NT2/D1 (cell line): Measurements from ENCODE around the gene LZTFL1.

Experiments used
- DNase-seq: peaks from one replicate; pipeline ENCODE4 v3.0.0-alpha.2; 2011; ENCODE audit warnings: low read depth, low spot score
- H3K27me3 ChIP-seq: 2 replicates; pipeline ENCODE4 v1.6.0; 2011; ENCODE audit warnings: mild to moderate bottlenecking; ENCODE audit not compliant: insufficient read length, insufficient read depth
- H3K36me3 ChIP-seq: 2 replicates; pipeline ENCODE4 v1.6.1; 2011; ENCODE audit warnings: mild to moderate bottlenecking, low read length, mixed read lengths; ENCODE audit not compliant: insufficient read depth, insufficient read length
- H3K4me1 ChIP-seq: 2 replicates; pipeline ENCODE4 v1.5.1; 2011; ENCODE audit not compliant: insufficient read depth, insufficient read length
- H3K4me3 ChIP-seq: 2 replicates; pipeline ENCODE4 v1.5.1; 2011; ENCODE audit warnings: low read depth; ENCODE audit not compliant: insufficient read length
- H3K9ac ChIP-seq: 2 replicates; pipeline ENCODE4 v1.6.0; 2011; ENCODE audit warnings: low read depth; ENCODE audit not compliant: insufficient read length
- H3K9me3 ChIP-seq: 2 replicates; pipeline ENCODE4 v1.5.1; 2011; ENCODE audit warnings: mild to moderate bottlenecking, low read length; ENCODE audit not compliant: insufficient read depth
- SUZ12 ChIP-seq: IDR thresholded peaks from 2 replicates; pipeline ENCODE4 v1.6.1; 2011; ENCODE audit not compliant: insufficient read length, insufficient read depth; ENCODE audit errors: extremely low read depth
- YY1 ChIP-seq: IDR thresholded peaks from 2 replicates; pipeline ENCODE4 v1.6.1; 2011; ENCODE audit not compliant: insufficient read length, insufficient read depth
- ZNF274 ChIP-seq: IDR thresholded peaks from 2 replicates; pipeline ENCODE4 v1.6.1; 2011; ENCODE audit warnings: mild to moderate bottlenecking, low read depth, low read length

Gene LZTFL1

GRCh38 chr3:45793482-45794176 lies 48.3 kb downstream of the LZTFL1 start:
- H3K36me3 ChIP-seq = no peaks in the 10 kb centered on the region
- TF ChIP-seq ZNF274 = no peak
- no peak for TF ChIP-seq SUZ12
- no peak for TF ChIP-seq YY1
- peaks cover 47% of the 10 kb centered on the region for H3K27me3 ChIP-seq
- no peak overlapping the region for H3K9ac ChIP-seq
- peaks cover 8% of the 10 kb centered on the region; the same call in 1 of the 2 replicates for H3K9me3 ChIP-seq
- H3K4me3 ChIP-seq = no peak overlapping the region
- peaks cover 2% of the 10 kb centered on the region for H3K4me1 ChIP-seq
- no peak for DNase-seq

GRCh38 chr3:45792516-45793172 lies 49.3 kb downstream of the LZTFL1 start:
- Histone ChIP-seq H3K36me3 (no peaks in the 10 kb centered on the region), H3K27me3 (peaks cover 40% of the 10 kb centered on the region), H3K4me3 (no peak overlapping the region), H3K9me3 (peaks cover 9% of the 10 kb centered on the region; the same call in 1 of the 2 replicates), H3K9ac (no peak overlapping the region), H3K4me1 (peaks cover 2% of the 10 kb centered on the region)
- TF ChIP-seq SUZ12 (no peak), ZNF274 (no peak), YY1 (no peak)
- no peak for DNase-seq

DNA sequence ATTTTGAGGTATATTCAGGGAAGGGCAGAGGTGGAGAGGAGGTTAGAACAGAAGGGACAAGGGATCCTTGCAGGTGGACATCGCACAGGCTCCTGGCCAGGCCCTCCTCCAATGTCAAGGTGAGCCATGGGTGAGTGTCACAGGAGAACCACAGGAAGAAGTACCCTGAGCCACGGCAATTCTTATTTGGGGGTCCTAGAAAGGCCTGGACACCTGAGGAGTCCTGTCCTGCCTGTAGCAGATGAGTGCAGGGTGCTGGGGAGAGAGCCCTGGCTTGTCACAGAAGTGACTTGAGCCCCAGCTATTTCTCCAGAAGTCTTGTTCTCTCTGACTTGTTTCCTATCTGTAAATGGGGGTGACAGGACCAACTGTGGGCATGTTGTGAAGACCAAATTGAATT lies 49.9 kb downstream of the LZTFL1 start:
- TF ChIP-seq ZNF274 (no peak), YY1 (no peak), SUZ12 (no peak)
- H3K4me3 ChIP-seq = no peak overlapping the region
- no peak overlapping the region for H3K9ac ChIP-seq
- peaks cover 2% of the 10 kb centered on the region for H3K4me1 ChIP-seq
- no peaks in the 10 kb centered on the region for H3K36me3 ChIP-seq
- DNase-seq = no peak
- peaks cover 9% of the 10 kb centered on the region; the same call in 1 of the 2 replicates for H3K9me3 ChIP-seq
- H3K27me3 ChIP-seq = peaks cover 34% of the 10 kb centered on the region

DNA sequence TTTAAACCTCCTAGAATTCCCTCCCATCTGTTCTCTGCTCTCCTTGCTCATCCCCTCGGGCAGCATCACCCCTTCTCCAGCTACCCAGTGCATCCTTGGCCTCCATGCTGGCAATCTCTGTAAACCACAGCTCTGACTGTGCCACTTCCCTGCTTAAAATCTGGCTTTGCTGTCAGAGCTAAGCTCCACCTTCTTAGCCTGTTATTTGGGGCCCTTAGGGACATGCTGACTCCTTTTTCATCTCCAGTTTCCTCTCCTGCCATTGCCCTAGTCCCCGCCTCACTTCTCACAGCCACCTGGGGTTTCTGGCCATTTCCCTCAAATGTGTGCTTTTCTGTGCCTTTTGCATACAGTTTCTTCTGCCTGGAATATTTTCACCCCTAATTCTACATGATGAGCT lies 51.3 kb downstream of the LZTFL1 start:
- no peak overlapping the region for H3K9ac ChIP-seq
- DNase-seq = no peak
- no peaks in the 10 kb centered on the region for H3K36me3 ChIP-seq
- no peaks in the 10 kb centered on the region for H3K4me1 ChIP-seq
- no peak for TF ChIP-seq YY1
- TF ChIP-seq SUZ12 = no peak
- no peak for TF ChIP-seq ZNF274
- peaks cover 20% of the 10 kb centered on the region for H3K27me3 ChIP-seq
- no peak overlapping the region for H3K4me3 ChIP-seq
- H3K9me3 ChIP-seq = peaks cover 9% of the 10 kb centered on the region; the same call in 1 of the 2 replicates

DNA sequence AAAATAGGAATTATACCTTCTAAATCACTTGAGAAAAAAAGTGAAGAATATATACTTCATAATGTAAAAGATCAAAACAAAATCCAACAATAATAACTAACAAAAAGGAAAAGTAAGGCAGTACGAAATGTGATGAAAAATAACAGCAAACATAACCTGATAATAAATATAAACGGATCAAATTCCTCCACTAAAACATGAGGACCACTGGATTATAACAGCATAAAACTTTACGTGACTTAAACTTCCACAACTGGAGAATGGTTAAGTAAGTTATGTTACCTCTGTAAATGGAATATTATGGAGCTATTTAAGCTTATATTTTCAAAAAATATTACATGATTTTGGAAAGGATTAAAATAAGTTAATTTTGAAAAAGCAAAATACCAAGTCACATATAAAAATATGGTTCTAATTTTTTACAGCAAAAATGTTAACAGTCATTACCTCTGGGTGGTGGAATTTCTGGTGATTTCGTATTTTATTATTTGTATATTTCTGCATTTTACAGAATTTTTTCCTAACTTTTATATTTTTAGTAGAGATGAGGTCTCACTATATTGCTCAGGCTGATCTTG lies 52.6 kb downstream of the LZTFL1 start:
- H3K36me3 ChIP-seq = no peaks in the 10 kb centered on the region
- no peak for TF ChIP-seq SUZ12
- TF ChIP-seq ZNF274 = no peak
- no peak for TF ChIP-seq YY1
- DNase-seq = no peak
- no peaks in the 10 kb centered on the region for H3K4me1 ChIP-seq
- no peak overlapping the region for H3K9ac ChIP-seq
- no peak overlapping the region for H3K4me3 ChIP-seq
- peaks cover 14% of the 10 kb centered on the region; the same call in 1 of the 2 replicates for H3K9me3 ChIP-seq
- peaks cover 7% of the 10 kb centered on the region for H3K27me3 ChIP-seq

- TF ChIP-seq ZNF274 = no peak
- TF ChIP-seq SUZ12 = no peak
- TF ChIP-seq YY1 = no peak
- H3K9ac ChIP-seq = no peak overlapping the region
- no peak overlapping the region for H3K4me3 ChIP-seq
- H3K27me3 ChIP-seq = no peaks in the 10 kb centered on the region
- H3K4me1 ChIP-seq = no peaks in the 10 kb centered on the region
- no peak for DNase-seq
- no peaks in the 10 kb centered on the region for H3K36me3 ChIP-seq
- H3K9me3 ChIP-seq = peaks cover 14% of the 10 kb centered on the region; the same call in 1 of the 2 replicates
Measured at GRCh38 chr3:45787551-45787950, 54.4 kb downstream of the LZTFL1 start.

- Histone ChIP-seq H3K9ac (no peak overlapping the region), H3K36me3 (no peaks in the 10 kb centered on the region), H3K4me1 (no peaks in the 10 kb centered on the region), H3K4me3 (no peak overlapping the region), H3K9me3 (peaks cover 14% of the 10 kb centered on the region; the same call in 1 of the 2 replicates), H3K27me3 (no peaks in the 10 kb centered on the region)
- TF ChIP-seq ZNF274 (no peak), SUZ12 (no peak), YY1 (no peak)
- DNase-seq = no peak
Measured at GRCh38 chr3:45786801-45787495, 55.0 kb downstream of the LZTFL1 start.
